Lower leg skin (tissue), 4 donors: ENCODE data around the gene TTC3. TPM values are rescaled to one million over a fixed set of nuclear protein-coding genes. Genes with fewer than 3 reads are reported as not detected.

Experiments
- DNase-seq, 2 donors: peaks; one replicate each; pipeline ENCODE4 v3.0.0-alpha.2; 2019; ENCODE audit warnings: low spot score in 2 of 2
- H3K4me3 ChIP-seq: fragments of 200-600 bp; sonication (generic); 2 replicates; pipeline ENCODE4 v1.5.1; 2017; ENCODE audit warnings: mild to moderate bottlenecking, low read depth; ENCODE audit not compliant: poor library complexity, severe bottlenecking
- POLR2A ChIP-seq, 2 donors: fragments of 450-650 bp; IDR thresholded peaks; one replicate each; pipeline ENCODE4 v1.6.1; 2016 to 2017; ENCODE audit warnings: antibody characterized with exemption in 2 of 2, mild to moderate bottlenecking in 1 of 2, moderate library complexity in 1 of 2
- WGBS, 2 donors: methylation state at CpG; one replicate each; pipeline ENCODE4 v1.1.5; 2018; 5-methylcytosine and 5-hydroxymethylcytosine counted together
- intact Hi-C: fragments of 100-400 bp; cut with DNase I; formaldehyde crosslinking; loops from one replicate; pipeline ENCODE4 v1.15.0; 2023; ENCODE audit warnings: low total_unique reads
- total RNA-seq, 4 donors: library from RNA; depleted of rRNA; stranded (reverse); fragments of >200 nt; gene quantifications; one replicate each; pipeline ENCODE4 v1.1.0, GENCODE V29; 2016
- TF ChIP-seq, protein P1 (sequence below), 3 donors: fragments of 450-650 bp; IDR thresholded peaks; one replicate each; pipeline ENCODE4 v1.5.1; 2016; ENCODE audit warnings: antibody characterized with exemption in 3 of 3, mild to moderate bottlenecking in 3 of 3, moderate library complexity in 2 of 3

TTC3 gene
- total RNA-seq, 4 donors from 2014 or later, result 77.6 to 111 (median 92.0) TPM

DNA sequence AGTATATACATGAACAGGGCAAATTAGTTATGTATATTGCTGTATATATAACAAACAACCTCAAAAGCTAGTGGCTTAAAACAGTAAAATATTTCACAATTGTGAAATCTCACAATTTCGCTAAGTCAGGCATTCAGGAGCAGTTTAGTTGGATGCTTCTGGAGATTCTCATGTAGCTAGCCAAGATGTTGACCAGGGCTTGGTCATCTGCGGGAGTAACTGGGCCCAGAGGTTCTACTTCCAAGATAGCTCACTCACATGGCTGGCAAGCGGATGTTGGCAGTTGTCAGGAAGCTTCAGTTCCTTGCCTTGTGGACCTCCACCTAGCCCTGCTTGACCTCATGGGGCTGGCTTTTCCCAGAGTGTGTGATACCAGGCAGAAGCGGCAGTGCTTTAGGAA lies 95.6 kb downstream of the TTC3 start:
- no peak overlapping the region for H3K4me3 ChIP-seq
- 94 to 99% methylated on average over 4 of the region's 4 CpGs for WGBS, 2 donors
- DNase-seq, result no peak
- intact Hi-C loops, result no loop called here
- TF ChIP-seq POLR2A (IDR thresholded peaks at IDR 0.05), result no peak
- TF ChIP-seq, protein P1, sequence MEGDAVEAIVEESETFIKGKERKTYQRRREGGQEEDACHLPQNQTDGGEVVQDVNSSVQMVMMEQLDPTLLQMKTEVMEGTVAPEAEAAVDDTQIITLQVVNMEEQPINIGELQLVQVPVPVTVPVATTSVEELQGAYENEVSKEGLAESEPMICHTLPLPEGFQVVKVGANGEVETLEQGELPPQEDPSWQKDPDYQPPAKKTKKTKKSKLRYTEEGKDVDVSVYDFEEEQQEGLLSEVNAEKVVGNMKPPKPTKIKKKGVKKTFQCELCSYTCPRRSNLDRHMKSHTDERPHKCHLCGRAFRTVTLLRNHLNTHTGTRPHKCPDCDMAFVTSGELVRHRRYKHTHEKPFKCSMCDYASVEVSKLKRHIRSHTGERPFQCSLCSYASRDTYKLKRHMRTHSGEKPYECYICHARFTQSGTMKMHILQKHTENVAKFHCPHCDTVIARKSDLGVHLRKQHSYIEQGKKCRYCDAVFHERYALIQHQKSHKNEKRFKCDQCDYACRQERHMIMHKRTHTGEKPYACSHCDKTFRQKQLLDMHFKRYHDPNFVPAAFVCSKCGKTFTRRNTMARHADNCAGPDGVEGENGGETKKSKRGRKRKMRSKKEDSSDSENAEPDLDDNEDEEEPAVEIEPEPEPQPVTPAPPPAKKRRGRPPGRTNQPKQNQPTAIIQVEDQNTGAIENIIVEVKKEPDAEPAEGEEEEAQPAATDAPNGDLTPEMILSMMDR (IDR thresholded peaks at IDR 0.05), result no peak

DNA sequence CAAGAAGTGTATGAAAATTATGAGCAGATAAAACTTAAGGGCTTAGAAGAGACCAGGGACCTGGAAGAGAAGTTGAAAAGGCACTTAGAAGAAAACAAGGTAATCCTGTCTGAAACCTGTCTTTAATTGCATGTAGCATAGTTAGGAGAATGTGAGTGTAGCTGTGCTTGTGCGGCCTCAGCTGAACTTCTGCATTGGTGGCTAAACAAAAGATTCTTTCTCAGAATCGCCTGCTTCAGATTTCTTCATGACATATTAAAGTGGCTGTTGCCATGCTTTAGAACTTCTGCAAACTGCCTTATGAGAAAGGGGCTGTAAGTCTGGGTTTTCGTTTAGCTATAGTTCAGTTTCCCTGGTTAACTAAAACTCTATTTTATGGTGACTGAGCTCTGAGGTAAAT lies 99.6 kb downstream of the TTC3 start:
- no peak overlapping the region for H3K4me3 ChIP-seq
- intact Hi-C loops, result no loop called here
- DNase-seq, result no peak
- 79 to 91% methylated on average over 3 of the region's 3 CpGs for WGBS, 2 donors
- TF ChIP-seq POLR2A (IDR thresholded peaks at IDR 0.05), result no peak
- TF ChIP-seq, protein P1 (IDR thresholded peaks at IDR 0.05), result no peak

DNA sequence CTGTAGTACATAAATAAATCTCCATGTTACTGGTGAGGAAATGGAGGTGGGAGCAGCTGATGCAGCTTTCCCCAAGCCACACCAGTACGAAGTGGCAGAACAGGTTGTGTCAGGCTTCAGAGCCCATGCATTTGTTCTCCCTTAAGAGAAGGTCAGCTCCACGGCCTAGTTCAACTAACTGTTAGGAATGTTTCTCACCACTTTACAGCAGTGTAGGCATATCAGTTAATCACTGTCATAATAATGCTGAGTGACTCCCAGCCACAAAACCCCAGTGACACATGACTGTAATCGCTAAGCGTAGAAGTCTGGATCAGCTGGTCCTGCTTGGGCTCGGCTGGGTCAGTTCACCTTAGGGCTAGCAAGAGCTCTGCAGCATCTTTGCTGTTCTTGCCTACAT lies 103.7 kb downstream of the TTC3 start:
- no peak overlapping the region for H3K4me3 ChIP-seq
- TF ChIP-seq, protein P1 (IDR thresholded peaks at IDR 0.05), result no peak
- TF ChIP-seq POLR2A (IDR thresholded peaks at IDR 0.05), result no peak
- intact Hi-C loops, result no loop called here
- WGBS, 2 donors, result 61 to 81% methylated on average over 5 of the region's 5 CpGs
- no peak for DNase-seq

GRCh38 chr21:37181059-37181458 lies 108.0 kb downstream of the TTC3 start:
- TF ChIP-seq, protein P1 (IDR thresholded peaks at IDR 0.05), result no peak
- WGBS, 2 donors, result 89 to 92% methylated on average over 3 of the region's 3 CpGs
- intact Hi-C loops, result no loop called here
- H3K4me3 ChIP-seq, result no peak overlapping the region
- DNase-seq, result no peak

GRCh38 chr21:37182222-37182621 lies 109.2 kb downstream of the TTC3 start:
- no peak for DNase-seq
- intact Hi-C loops, result no loop called here
- 82 to 86% methylated on average over 6 of the region's 6 CpGs for whole genome bisulfite sequencing, 2 donors
- TF ChIP-seq, protein P1 (IDR thresholded peaks at IDR 0.05), result no peak
- no peak for TF ChIP-seq POLR2A (IDR thresholded peaks at IDR 0.05)
- H3K4me3 ChIP-seq, result no peak overlapping the region

- intact Hi-C loops, result no loop called here
- no peak for TF ChIP-seq POLR2A (IDR thresholded peaks at IDR 0.05)
- TF ChIP-seq, protein P1 (IDR thresholded peaks at IDR 0.05), result no peak
- no peak overlapping the region for H3K4me3 ChIP-seq
- no peak for DNase-seq
- 96 to 97% methylated on average over 3 of the region's 3 CpGs for WGBS, 2 donors
Observed at GRCh38 chr21:37183749-37184148, 110.7 kb downstream of the TTC3 start.
